HG03432 (cell line): Measurements from ENCODE around the gene DRD4.
"Not testable (repeated sequence)": the region's sequence is repeated elsewhere in the genome, so short reads cannot be mapped to it uniquely, and the experiment has no call there.

Experiments
- ATAC-seq: cut with Tn5 transposase; IDR thresholded peaks from one replicate; pipeline ENCODE4 v1.9.1; 2021; ENCODE audit warnings: mild to moderate bottlenecking, moderate library complexity; ENCODE audit not compliant: unreplicated experiment

Gene DRD4

GRCh38 chr11:673866-674265 lies 36.8 kb downstream of the DRD4 start:
- ATAC-seq: no peak

DNA sequence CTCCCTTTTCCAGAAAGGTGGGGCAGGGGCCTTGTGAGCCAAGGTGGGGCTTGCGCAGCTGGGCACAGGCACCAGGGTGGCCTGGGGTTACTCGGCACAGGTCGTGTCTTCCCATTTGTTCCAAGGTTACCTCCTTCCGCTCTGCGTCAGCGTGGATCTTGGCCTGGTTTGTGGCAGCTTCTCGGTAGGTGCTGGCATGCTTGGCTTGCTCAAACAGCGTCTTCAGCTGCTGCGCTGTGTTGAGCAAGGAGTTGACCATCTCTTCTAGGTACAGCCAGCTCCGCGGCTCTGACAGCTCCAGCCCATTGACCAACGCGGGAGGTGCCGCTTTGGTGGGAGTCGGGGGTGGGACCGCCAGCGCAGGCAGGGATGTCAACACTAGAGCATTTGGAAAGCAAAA lies 37.3 kb downstream of the DRD4 start:
- ATAC-seq: no peak

DNA sequence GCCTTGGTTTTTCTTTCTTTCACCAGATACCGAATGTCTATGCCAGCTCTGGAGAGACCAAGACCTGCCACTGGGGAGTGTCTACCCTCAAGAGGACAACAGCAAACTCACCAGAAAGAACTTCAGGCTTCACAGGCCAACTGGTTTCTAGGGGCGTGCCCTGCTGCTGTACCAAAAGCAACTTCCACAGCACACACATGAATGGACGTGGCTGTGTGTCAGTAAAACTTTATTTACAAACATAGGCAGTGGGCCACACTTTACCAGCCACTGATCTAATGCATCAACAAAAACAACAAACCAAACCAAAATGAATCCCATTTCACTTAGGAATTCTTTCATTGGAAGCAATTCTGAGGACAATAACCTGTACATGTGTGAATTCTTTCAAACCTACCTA lies 41.2 kb downstream of the DRD4 start:
- ATAC-seq: no peak

- no peak for ATAC-seq
These were observed 42.5 kb downstream of the DRD4 start for GRCh38 chr11:679271-680207.

GRCh38 chr11:680476-680875 lies 43.4 kb downstream of the DRD4 start:
- no peak for ATAC-seq

DNA sequence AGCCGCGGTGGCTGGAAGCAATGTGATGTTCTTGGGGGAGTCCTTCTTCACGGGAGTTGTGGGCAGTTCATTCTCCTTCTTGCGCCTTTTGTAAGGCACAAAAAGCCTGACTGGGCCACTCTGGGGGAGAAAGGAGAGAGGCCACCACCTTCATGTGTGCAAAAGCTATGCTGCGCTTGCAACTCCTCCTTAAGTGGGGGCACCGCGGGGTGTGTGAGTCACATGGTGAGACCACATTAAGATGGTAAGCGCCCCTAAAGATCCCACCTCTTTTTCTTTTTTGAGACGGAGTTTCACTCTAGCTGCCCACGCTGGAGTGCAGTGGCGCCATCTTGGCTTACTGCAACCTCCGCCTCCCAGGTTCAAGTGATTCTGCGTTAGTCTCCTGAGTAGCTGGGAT lies 43.9 kb downstream of the DRD4 start:
- ATAC-seq: no peak

DNA sequence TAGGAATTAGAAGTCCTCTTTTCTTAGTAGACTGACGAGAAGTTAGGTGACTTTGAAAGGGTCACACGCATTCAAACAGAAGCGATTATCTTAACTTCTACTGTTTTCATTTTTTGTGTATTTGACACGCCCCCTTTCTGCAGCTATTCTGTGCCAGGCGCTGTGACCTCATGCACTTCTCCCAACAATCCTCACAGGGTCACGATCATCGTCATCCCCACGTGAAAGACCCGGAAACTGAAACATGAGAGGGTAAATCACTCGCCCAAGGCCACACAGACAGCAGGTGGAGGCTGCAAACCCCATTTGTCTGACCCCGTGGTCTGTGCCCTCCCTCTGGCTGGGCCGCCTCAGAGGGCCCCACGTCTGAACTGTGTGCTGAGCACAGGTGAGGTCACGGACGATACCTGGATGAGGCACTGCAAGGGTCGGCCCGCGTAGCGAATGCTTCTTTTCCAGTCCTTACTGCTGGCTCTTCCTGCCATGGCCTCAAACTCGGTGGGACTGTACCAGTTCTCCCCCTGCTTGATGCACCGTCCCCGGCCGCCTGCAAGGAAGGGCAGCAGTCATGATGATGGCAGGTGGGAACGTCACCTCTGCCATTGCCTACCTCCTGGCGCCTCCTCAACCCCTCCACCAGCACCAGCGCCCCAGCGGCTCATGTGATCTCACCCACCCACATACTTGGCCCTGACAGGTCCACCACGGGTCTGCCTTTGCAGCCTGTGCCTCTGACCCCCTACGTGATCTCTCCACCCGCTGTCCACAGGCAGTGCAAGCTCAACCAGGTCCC lies 49.6 kb downstream of the DRD4 start:
- ATAC-seq: no peak

GRCh38 chr11:687751-688150 lies 50.7 kb downstream of the DRD4 start:
- no peak for ATAC-seq

DNA sequence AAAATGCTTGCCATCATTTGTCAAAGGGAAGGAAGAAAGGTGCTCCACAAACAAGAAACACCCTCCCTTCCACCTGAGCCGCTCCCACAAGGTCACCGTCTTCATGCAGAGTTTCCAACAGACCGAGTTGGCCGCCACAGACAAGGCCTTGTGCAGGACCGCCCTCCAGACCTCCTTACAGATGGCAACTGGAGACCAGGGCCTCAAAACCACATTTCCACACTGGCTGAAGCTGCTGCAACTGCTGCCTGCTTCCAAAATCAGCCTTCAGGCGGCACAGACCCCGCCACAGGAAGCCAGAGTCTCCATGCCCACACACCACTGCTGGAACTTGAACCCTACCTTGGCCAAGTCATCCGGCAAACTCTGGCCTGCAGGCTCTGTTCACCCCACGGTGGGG lies 51.6 kb downstream of the DRD4 start:
- ATAC-seq: no peak

DNA sequence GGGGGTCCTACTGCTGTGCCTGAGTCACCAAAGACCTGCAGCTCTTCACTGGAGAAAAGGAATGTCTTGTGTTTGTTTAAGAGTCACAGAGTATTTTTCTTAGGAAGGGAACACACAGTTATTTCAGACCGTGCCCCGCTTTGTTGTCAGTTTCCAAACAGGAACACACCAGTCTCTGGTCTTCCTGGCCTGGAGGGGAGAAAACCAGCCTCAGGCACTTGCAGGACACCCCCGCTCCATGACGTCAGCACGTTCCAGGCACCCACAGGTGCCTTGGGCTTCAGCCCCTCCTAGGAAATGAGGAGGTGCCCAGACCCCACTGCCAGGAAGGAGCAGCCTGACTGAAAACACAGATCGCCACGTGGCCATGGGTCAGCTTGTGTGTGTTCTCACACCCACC lies 52.6 kb downstream of the DRD4 start:
- ATAC-seq: no peak

DNA sequence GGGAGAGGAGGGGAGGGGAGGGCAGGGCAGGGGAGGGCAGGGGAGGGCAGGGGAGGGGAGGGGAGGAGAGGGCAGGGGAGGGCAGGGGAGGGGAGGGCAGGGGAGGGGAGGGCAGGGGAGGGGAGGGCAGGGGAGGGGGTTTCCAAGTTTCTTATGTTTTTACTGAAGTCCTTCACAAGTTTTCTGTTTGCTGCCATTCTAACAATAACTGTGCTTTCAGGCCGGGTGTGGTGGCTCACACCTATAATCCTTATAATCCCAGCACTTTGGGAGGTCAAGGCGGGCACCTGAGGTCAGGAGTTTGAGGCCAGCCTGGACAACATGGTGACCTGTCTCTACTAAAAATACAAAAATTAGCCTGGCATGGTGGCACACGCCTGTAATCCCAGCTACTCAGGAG lies 53.2 kb downstream of the DRD4 start:
- not testable (repeated sequence) for ATAC-seq
